Activated CD4-positive, alpha-beta memory T cell treated with anti-CD3 and anti-CD28 coated beads for 36 hours (primary cell): ENCODE measurements around the gene RALGPS1. TPM values are rescaled to one million over a fixed set of nuclear protein-coding genes. Genes with fewer than 3 reads are reported as not detected.

ENCODE experiments used
- CTCF ChIA-PET: fragments of 350-600 bp; sonication (Branson Sonifier 250); formaldehyde crosslinking; loops from one replicate; lab custom pipeline; 2021; ENCODE audit warnings: antibody characterized with exemption, inconsistent platforms; lab: Charles Lee
- POLR2A ChIA-PET: fragments of 350-600 bp; sonication (Branson Sonifier 250); formaldehyde crosslinking; loops from one replicate; lab custom pipeline; 2021; ENCODE audit warnings: antibody characterized with exemption; lab: Charles Lee
- DNase-seq: peaks from one replicate; pipeline ENCODE4 v3.0.0-alpha.2; 2020
- H3K27ac Mint-ChIP-seq: one replicate; pipeline ENCODE4 v1.8.0; 2021; ENCODE audit warnings: mixed read lengths
- H3K27me3 Mint-ChIP-seq: one replicate; pipeline ENCODE4 v1.8.0; 2021; ENCODE audit warnings: mixed read lengths
- H3K36me3 Mint-ChIP-seq: one replicate; pipeline ENCODE4 v1.8.0; 2021; ENCODE audit warnings: mixed read lengths
- H3K4me1 Mint-ChIP-seq: one replicate; pipeline ENCODE4 v1.8.0; 2021; ENCODE audit warnings: low read depth, mixed read lengths
- H3K4me3 Mint-ChIP-seq: one replicate; pipeline ENCODE4 v1.8.0; 2021; ENCODE audit warnings: mild to moderate bottlenecking, mixed read lengths
- H3K9me3 Mint-ChIP-seq: one replicate; pipeline ENCODE4 v1.8.0; 2021; ENCODE audit warnings: mixed read lengths
- intact Hi-C: fragments of 100-400 bp; cut with micrococcal nuclease; formaldehyde crosslinking; loops from one replicate; pipeline ENCODE4 v1.15.1; 2023
- total RNA-seq, 2 experiments: library from RNA; stranded (reverse); gene quantifications; one replicate each; pipeline ENCODE4 v1.2.3, GENCODE V29; 2021

RALGPS1 gene
- total RNA-seq, 2 experiments from 2014 or later, result 2.1 to 3.1 TPM

DNA sequence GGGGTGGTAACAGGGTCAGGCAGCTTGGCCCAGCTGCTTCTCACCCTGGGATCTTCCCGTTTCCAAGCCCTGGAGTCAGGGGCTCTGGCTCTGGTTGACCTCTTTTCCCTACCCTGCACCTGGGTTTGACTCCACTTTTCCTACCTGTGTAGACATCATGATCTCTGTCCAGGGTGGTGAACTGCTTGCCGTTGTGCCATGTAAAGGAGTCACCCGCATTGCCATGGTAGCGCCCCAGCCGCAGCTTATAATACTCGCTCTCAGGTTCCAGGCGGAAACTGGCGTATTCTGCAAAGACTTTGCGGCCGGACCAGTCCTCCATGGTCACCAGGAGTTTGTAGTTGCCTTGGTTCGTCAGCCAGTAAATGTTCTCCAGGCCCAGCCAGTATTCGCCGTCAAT, 176.9 kb downstream of the RALGPS1 start:
- Mint-ChIP-seq H3K9me3 (no peaks in the 10 kb centered on the region), H3K4me3 (no peak overlapping the region), H3K4me1 (no peaks in the 10 kb centered on the region), H3K36me3 (no peaks in the 10 kb centered on the region), H3K27me3 (no peaks in the 10 kb centered on the region), H3K27ac (no peak overlapping the region)
- CTCF ChIA-PET, result no interaction called here
- POLR2A ChIA-PET, result no interaction called here
- DNase-seq, result no peak
- intact Hi-C loops, result no loop called here

DNA sequence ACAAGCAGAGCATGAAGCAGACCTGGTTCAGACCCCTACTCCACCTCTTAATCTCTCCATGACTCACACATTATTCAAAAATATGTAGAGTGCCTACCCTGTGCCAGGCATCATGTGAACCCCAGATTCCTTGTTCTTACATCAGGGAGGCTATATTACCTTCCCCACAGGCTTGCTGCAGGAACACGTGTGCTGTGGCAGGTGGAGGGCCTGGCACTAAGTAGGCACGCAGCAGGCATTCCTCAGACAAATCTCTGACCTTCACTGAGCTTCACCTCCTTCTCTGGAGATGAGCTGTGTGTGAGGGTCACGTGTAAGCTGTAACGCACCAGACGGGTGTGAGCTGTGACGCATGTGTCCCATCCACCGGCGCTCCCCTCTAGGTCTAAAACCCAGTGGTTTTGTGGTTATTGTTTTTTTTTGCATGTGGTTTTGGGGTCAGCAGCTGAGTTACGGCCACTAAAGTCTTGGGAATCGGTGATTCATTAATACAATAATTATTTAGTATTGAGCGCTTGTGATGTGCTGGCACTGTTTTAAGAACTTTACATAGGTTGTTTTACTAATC, 177.5 kb downstream of the RALGPS1 start:
- H3K4me3 Mint-ChIP-seq, result no peak overlapping the region

DNA sequence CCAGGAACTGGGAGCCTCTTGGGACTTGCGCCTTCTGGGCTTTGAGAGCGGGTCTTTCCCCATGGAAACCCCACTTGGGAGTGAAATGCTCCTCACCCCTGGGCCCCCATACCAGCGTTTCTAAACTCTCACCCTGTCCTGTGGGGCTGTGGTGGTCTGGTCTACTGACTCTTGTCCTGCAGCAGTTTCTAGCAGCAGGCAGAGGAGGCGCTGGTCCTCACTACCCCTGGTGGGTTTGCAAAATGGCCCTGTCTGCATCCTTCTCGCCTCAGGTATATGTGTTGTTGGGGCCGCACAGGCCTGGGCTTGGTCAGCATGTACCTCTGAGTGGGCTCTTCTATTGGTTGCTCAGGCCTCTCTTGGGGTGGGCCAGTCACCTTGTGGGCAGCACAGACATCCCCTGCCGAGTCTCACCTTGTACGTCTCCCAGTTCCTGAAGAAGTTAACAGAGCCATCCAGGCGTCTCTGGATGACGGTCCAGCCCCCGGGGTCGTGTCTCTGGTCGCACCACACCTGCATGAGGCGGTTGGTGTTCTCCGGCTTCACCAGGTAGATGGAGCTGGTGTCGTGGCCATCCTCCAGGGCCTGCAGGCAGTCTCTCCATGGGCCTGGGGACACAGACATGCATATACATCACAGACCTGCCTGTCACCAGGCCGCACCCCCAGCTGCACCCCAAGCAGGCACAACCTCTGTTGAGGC, 178.9 kb downstream of the RALGPS1 start:
- Mint-ChIP-seq H3K9me3 (no peaks in the 10 kb centered on the region), H3K4me3 (no peak overlapping the region), H3K27me3 (no peaks in the 10 kb centered on the region), H3K36me3 (no peaks in the 10 kb centered on the region), H3K27ac (no peak overlapping the region), H3K4me1 (no peaks in the 10 kb centered on the region)
- intact Hi-C loops, result no loop called here
- CTCF ChIA-PET, result no interaction called here
- DNase-seq, result no peak
- POLR2A ChIA-PET, result no interaction called here

More for the DNA sequence above, 177.5 kb downstream of the RALGPS1 start:
- Mint-ChIP-seq H3K27me3 (no peaks in the 10 kb centered on the region), H3K4me1 (no peaks in the 10 kb centered on the region), H3K27ac (no peak overlapping the region), H3K9me3 (no peaks in the 10 kb centered on the region), H3K36me3 (no peaks in the 10 kb centered on the region)
- DNase-seq, result no peak
- ChIA-PET POLR2A (no interaction called here), CTCF (no interaction called here)
- intact Hi-C loops, result no loop called here

DNA sequence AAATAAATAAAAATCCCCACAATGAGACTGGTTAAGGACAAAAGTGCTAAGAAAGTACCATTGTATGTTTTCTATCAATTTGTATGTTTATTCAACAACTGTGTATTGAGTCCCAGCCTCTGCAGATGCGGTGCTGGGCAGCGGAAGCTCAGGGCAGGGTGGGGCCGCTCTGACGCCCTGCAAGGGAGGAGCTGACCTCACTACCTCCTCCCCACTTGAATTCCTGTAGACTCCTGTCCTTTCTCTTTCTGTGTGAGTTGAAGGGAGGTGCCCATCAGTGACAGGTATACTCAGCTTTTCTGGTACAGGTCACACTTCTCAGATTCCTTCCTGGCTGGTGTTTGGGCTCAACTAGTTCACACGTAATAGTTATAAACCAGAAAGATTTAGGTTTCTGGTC, 180.8 kb downstream of the RALGPS1 start:
- ChIA-PET CTCF (no interaction called here), POLR2A (no interaction called here)
- Mint-ChIP-seq H3K27ac (no peak overlapping the region), H3K36me3 (no peaks in the 10 kb centered on the region), H3K4me1 (no peaks in the 10 kb centered on the region), H3K27me3 (no peaks in the 10 kb centered on the region), H3K4me3 (no peak overlapping the region), H3K9me3 (no peaks in the 10 kb centered on the region)
- no peak for DNase-seq
- intact Hi-C loops, result no loop called here

DNA sequence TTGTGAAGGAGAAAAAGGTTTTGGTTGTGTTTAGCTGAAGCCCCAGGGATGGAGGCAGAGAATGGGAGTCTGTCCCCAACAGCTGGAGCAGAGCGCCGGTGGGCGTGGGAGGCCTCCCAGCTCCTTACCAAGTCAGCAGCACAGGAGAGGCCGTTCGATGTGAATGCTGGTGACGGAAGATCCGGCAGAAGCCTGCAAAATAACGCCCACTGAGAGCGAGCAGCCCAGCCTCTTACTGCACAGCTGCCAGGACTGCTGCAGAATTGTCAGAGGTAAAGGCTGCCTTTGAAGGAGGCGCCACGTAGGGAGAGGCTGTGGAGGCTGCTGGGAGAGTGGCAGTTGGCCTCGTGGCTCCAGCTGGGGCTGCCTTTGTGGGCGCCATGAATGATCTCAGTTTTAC, 181.6 kb downstream of the RALGPS1 start:
- DNase-seq, result no peak
- POLR2A ChIA-PET, result no interaction called here
- Mint-ChIP-seq H3K36me3 (no peaks in the 10 kb centered on the region), H3K9me3 (no peaks in the 10 kb centered on the region), H3K4me3 (no peak overlapping the region), H3K4me1 (no peaks in the 10 kb centered on the region), H3K27ac (no peak overlapping the region), H3K27me3 (no peaks in the 10 kb centered on the region)
- intact Hi-C loops, result no loop called here
- CTCF ChIA-PET, result no interaction called here

DNA sequence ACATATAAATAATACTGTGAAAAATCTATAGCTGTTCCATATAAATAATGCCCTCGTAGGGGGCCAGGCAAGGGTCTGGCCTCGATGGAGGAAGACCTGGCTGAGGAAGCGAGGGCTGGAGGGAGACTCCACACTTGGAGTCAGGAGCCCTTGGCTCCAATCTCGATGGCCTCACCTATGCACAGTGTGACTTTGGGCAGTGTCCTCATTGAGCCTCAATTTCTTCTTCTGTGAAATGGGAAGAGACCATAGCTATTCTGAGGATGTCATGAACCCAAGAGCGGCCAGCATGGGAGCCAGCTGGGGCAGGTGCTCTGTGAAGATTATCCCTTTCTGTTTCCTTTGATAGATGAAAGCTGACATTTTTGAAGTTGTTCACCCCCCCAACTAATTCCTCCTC, 183.1 kb downstream of the RALGPS1 start:
- intact Hi-C loops, result no loop called here
- CTCF ChIA-PET, result no interaction called here

DNA sequence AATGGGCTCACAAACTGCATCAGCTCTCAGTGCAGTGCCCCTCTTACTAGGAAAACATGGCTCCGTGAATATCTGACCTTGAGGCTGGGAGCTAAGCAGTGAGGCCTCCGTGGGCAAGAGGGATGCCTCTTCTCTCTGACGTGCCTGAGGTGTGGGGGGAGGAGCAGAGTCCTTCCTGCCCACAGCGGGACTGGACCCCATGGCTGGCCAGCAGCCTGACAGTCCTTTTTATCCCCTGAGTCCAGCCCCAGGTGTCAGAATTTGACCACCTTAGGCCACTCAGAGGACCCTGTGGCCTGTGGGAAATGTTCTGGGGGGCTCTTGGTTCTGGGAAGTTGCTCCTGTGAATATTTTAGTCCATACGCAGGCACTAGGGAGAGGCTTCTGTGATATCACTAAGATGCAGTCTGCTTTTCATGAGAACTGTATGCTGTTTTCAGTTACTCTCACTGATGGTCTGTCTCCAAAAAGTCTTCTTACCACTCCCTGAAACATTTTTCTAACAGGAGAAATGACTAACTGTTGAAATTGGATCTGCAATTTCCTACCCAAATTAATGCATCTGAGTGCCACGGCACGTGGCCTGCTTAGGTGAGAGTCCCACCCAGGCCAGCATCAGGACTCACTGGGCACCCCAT, 184.5 kb downstream of the RALGPS1 start:
- Mint-ChIP-seq H3K27ac (no peak overlapping the region), H3K4me3 (no peak overlapping the region), H3K9me3 (no peaks in the 10 kb centered on the region), H3K36me3 (no peaks in the 10 kb centered on the region), H3K27me3 (no peaks in the 10 kb centered on the region), H3K4me1 (no peaks in the 10 kb centered on the region)
- intact Hi-C loops, result no loop called here
- no peak for DNase-seq
- ChIA-PET CTCF (no interaction called here), POLR2A (no interaction called here)

More for the DNA sequence above, 183.1 kb downstream of the RALGPS1 start:
- no peak for DNase-seq
- no peaks in the 10 kb centered on the region for H3K9me3 Mint-ChIP-seq
- no peak overlapping the region for H3K4me3 Mint-ChIP-seq
- H3K27me3 Mint-ChIP-seq, result no peaks in the 10 kb centered on the region
- no peaks in the 10 kb centered on the region for H3K4me1 Mint-ChIP-seq
- no peak overlapping the region for H3K27ac Mint-ChIP-seq
- POLR2A ChIA-PET, result no interaction called here
- H3K36me3 Mint-ChIP-seq, result no peaks in the 10 kb centered on the region

DNA sequence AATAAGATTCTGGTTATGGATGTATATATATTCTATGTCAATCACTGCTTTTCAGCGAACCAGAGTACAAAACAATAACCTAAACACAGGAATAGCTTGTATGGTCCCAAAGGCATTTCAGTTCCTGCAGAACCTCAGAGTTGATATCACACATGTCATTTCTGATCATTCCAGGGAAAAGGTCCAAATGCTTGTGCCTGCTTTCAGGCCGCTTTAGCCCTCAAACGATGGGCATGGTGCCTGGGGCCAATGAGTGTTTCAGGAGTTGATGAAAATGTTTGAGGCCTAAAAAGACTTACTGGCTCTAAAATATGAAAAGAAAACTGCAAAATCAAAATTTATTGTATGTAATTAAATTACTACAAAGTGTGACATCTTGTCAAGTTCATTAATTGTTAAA, 185.1 kb downstream of the RALGPS1 start:
- Mint-ChIP-seq H3K27ac (no peak overlapping the region), H3K27me3 (no peaks in the 10 kb centered on the region), H3K9me3 (no peaks in the 10 kb centered on the region), H3K36me3 (no peaks in the 10 kb centered on the region), H3K4me3 (no peak overlapping the region), H3K4me1 (no peaks in the 10 kb centered on the region)
- CTCF ChIA-PET, result no interaction called here
- intact Hi-C loops, result no loop called here
- DNase-seq, result no peak
- POLR2A ChIA-PET, result no interaction called here

DNA sequence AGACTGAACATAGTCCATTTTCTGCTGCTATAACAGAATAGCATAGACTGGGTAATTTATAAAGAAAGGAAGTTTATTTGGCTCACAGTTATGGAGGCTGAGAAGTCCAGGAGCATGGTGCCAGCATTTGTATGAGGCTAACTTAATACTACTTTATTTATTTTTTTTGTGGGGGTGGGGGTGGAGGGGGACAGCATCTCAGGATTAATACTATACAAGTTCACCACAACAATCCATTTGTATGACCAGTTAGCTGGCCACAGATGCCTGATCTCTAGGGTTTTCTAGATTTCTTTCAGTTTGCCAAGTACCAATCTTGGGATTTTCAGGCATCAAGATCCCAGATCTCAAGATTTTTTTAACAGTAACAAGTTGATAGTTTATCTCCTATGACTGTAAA, 187.6 kb downstream of the RALGPS1 start:
- Mint-ChIP-seq H3K36me3 (no peaks in the 10 kb centered on the region), H3K4me1 (no peaks in the 10 kb centered on the region), H3K4me3 (no peak overlapping the region), H3K27me3 (no peaks in the 10 kb centered on the region), H3K27ac (no peak overlapping the region), H3K9me3 (no peaks in the 10 kb centered on the region)
- intact Hi-C loops, result no loop called here
- DNase-seq, result no peak
- CTCF ChIA-PET, result no interaction called here
- POLR2A ChIA-PET, result no interaction called here

DNA sequence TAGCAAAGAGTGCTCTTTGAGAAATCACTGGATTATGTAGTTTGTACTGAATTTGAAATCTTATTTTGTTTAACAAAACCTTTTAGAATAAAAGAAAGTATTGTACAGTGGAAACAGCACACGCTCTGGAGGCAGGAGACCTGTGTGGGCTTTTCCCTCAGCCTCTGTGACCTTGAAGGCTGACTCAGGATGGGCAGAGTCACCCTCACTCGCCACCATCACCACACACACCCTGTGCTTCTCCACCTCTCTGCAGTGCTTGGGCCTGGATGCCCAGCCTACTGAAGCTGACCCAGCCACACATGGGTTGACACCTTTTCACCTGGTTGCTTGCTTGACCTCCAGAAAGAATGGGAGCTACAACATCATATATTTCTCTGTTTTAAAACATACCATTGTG, 188.2 kb downstream of the RALGPS1 start:
- ChIA-PET CTCF (no interaction called here), POLR2A (no interaction called here)
- intact Hi-C loops, result no loop called here
- H3K27ac Mint-ChIP-seq, result no peak overlapping the region
- H3K9me3 Mint-ChIP-seq, result no peaks in the 10 kb centered on the region
- no peak overlapping the region for H3K4me3 Mint-ChIP-seq
- DNase-seq, result no peak
- no peaks in the 10 kb centered on the region for H3K36me3 Mint-ChIP-seq
- no peaks in the 10 kb centered on the region for H3K4me1 Mint-ChIP-seq
- no peaks in the 10 kb centered on the region for H3K27me3 Mint-ChIP-seq

DNA sequence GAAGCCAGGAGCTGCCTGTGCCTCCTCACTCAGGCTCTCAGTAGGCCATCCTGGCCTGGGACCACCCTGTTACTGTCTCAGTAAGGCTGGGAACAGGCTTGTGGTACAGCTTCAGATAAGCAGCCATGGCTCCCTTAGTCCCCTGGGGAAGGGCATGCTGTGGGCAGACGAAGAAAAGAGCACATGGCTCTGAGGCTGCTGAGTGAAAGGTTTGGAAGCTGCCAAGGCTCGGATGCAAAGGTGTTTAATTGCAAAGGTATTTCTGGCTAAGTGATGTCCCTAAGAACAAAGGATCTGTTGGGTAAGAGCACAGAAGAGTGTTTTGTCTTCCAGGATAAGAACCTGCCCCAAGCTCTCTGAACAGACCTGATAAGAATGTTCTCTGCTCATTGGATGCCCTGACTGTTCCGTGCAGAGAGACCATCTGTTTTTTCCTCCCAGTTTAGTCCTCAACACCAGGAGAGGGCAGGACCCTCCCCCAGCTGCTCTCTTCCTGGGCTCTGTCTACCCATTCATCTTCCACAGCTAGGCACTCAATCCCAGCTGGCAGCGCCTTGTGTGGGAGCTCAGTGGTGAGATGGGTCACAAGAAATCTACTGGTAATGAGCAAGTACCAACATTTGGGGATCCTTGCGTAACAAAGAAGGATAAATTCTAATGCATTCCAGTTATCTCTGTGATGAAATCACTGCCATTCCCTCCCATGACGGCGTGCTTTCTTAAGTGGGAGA, 190.2 kb downstream of the RALGPS1 start:
- no peak overlapping the region for H3K4me3 Mint-ChIP-seq
- ChIA-PET CTCF (no interaction called here), POLR2A (no interaction called here)
- H3K9me3 Mint-ChIP-seq, result no peaks in the 10 kb centered on the region
- DNase-seq, result no peak
- intact Hi-C loops, result no loop called here
- H3K36me3 Mint-ChIP-seq, result no peaks in the 10 kb centered on the region
- no peak overlapping the region for H3K27ac Mint-ChIP-seq
- H3K4me1 Mint-ChIP-seq, result no peaks in the 10 kb centered on the region
- no peaks in the 10 kb centered on the region for H3K27me3 Mint-ChIP-seq

DNA sequence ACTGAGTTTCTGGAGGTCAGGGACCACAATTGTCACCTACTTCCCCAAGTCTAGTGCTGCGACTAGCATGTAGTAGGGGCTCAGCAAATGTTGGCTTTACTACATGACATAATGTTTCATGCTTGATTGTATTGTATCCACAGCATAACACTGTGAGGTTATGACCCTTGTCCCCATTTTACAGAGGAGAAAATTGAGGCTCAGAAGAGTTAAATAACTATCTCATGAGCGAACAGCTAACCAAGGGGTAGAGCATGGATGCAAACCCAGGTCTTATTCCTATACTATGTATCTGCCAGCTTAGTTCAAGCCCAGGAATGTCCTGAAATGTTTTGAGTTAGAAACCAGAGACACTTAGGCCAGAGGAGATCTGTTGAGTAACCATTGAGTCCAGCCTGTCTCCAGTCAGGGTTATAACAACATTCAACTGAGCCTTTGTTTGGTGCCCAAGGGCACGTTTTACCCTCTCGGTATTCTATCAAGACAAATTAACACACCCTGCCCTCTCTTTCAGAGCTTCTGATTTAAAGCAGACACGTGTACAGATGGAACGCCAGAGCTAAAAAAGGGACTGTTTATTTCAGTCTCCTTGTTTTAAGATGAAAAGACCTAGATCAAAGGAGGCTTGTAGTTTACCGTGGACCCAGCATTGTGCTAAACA, 191.4 kb downstream of the RALGPS1 start:
- H3K4me3 Mint-ChIP-seq, result no peak overlapping the region
- intact Hi-C loops, result no loop called here
- no peaks in the 10 kb centered on the region for H3K4me1 Mint-ChIP-seq
- no peak overlapping the region for H3K27ac Mint-ChIP-seq
- no peak for DNase-seq
- ChIA-PET POLR2A (no interaction called here), CTCF (interaction anchor here (0.8 to 1.2 kb wide), 2 partner anchors 9 to 246 kb away, joined by 3 to 4 read pairs; no protein-coding TSS in a partner anchor)
- no peaks in the 10 kb centered on the region for H3K9me3 Mint-ChIP-seq
- H3K27me3 Mint-ChIP-seq, result no peaks in the 10 kb centered on the region
- H3K36me3 Mint-ChIP-seq, result no peaks in the 10 kb centered on the region
